Nephron (organoid): ENCODE data around the gene UBR4.

Source experiments
- H3K27ac Mint-ChIP-seq, 3 experiments: 2 replicates each; pipeline ENCODE4 v1.8.0; 2020; ENCODE audit warnings: mixed read lengths in 3 of 3, mild to moderate bottlenecking in 2 of 3, moderate library complexity in 1 of 3
- H3K27me3 Mint-ChIP-seq: 2 replicates; pipeline ENCODE4 v1.8.0; 2021; ENCODE audit warnings: low read depth, mild to moderate bottlenecking, moderate library complexity, mixed read lengths
- H3K36me3 Mint-ChIP-seq: 2 replicates; pipeline ENCODE4 v1.8.0; 2020; ENCODE audit warnings: low read depth, mixed read lengths
- H3K4me1 Mint-ChIP-seq: 2 replicates; pipeline ENCODE4 v1.8.0; 2020; ENCODE audit warnings: mixed read lengths
- H3K4me3 Mint-ChIP-seq, 3 experiments: 2 replicates each; pipeline ENCODE4 v1.8.0; 2020; ENCODE audit warnings: mild to moderate bottlenecking in 3 of 3, mixed read lengths in 3 of 3, moderate library complexity in 2 of 3
- H3K9me3 Mint-ChIP-seq: 2 replicates; pipeline ENCODE4 v1.8.0; 2020; ENCODE audit warnings: mixed read lengths
- CTCF ChIP-seq, 3 experiments: fragments of 200-600 bp; sonication (generic); IDR thresholded peaks; one replicate each; pipeline ENCODE4 v1.5.0; 2021; ENCODE audit warnings: antibody characterized with exemption in 3 of 3; ENCODE audit not compliant: unreplicated experiment in 3 of 3

Gene UBR4

GRCh38 chr1:19067912-19068638, 142.0 kb downstream of the UBR4 start:
- Mint-ChIP-seq H3K36me3 (peaks cover 3% of the 10 kb centered on the region), H3K27ac (no peak overlapping the region), H3K4me3 (no peak overlapping the region), H3K9me3 (no peaks in the 10 kb centered on the region), H3K27me3 (peaks cover 10% of the 10 kb centered on the region), H3K4me1 (no peaks in the 10 kb centered on the region)
- no peak for TF ChIP-seq CTCF (IDR thresholded peaks at IDR 0.05; ENCODE audit: unreplicated experiment in 3 of 3)

DNA sequence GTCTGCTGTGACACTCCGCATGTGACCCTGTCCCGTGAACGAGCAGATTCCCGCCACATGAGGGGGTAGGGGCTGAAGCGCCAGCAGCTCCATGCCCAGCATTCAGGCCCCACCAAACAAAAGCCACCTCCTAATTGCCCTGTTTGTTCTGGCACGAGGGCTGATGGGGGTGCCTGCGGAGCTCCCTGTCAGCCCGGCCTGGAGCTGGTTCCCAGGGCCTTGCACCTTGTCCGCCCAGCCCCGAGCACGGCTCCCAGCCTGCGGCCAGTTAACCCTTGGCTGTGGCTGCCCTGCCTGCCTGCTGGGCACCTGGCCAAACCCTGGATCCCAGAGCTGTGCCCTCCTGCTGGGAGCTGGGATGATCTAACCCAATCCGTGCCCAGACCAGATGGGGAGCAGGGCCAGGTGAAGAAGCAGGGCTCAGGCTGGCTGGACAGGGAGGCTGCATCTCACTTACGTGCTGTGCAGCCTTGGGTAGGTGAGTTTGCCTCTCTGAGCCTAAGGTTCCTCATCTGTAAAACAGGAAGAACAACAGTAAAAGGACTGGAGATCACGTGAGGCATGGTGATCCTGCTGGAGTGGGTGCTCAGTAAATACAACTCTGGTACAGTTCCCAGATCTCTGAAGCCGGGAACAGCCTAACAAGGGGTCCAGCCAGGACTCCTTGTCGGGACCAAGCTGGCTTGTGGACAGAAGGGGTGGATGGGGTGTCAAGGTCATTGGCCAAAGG, 142.7 kb downstream of the UBR4 start:
- TF ChIP-seq CTCF (IDR thresholded peaks at IDR 0.05; ENCODE audit: unreplicated experiment in 3 of 3) = no peak
- no peak overlapping the region for H3K27ac Mint-ChIP-seq
- no peak overlapping the region for H3K4me3 Mint-ChIP-seq
- H3K36me3 Mint-ChIP-seq = no peaks in the 10 kb centered on the region
- no peaks in the 10 kb centered on the region for H3K4me1 Mint-ChIP-seq
- no peaks in the 10 kb centered on the region for H3K9me3 Mint-ChIP-seq
- peaks cover 10% of the 10 kb centered on the region for H3K27me3 Mint-ChIP-seq

DNA sequence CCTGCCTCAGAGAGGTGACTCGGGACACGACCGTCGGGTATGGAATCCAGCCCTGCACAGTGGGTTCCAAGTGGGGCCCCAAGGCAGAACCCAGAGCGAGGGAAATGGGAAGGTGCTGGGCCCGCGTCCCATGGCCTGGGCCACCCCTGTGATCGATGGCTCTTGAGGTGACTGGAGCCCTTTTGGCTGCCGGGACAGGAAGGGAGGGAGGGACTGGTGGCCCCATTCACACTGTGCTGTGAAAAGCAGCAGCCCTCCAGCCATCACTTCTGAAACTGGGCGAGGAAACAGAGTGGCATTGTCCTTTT, 143.2 kb downstream of the UBR4 start:
- H3K4me1 Mint-ChIP-seq = no peaks in the 10 kb centered on the region
- peaks cover 10% of the 10 kb centered on the region for H3K27me3 Mint-ChIP-seq
- no peaks in the 10 kb centered on the region for H3K36me3 Mint-ChIP-seq
- no peak overlapping the region for H3K4me3 Mint-ChIP-seq
- H3K9me3 Mint-ChIP-seq = no peaks in the 10 kb centered on the region
- TF ChIP-seq CTCF (IDR thresholded peaks at IDR 0.05; ENCODE audit: unreplicated experiment in 3 of 3) = no peak
- no peak overlapping the region for H3K27ac Mint-ChIP-seq

GRCh38 chr1:19066248-19066873, 143.7 kb downstream of the UBR4 start:
- peaks cover 2% of the 10 kb centered on the region for H3K36me3 Mint-ChIP-seq
- H3K27me3 Mint-ChIP-seq = peaks cover 9% of the 10 kb centered on the region
- H3K9me3 Mint-ChIP-seq = peaks cover 2% of the 10 kb centered on the region
- no peaks in the 10 kb centered on the region for H3K4me1 Mint-ChIP-seq
- no peak overlapping the region for H3K27ac Mint-ChIP-seq
- no peak for TF ChIP-seq CTCF (IDR thresholded peaks at IDR 0.05; ENCODE audit: unreplicated experiment in 3 of 3)
- no peak overlapping the region for H3K4me3 Mint-ChIP-seq

GRCh38 chr1:19065526-19066247, 144.4 kb downstream of the UBR4 start:
- peaks cover 5% of the 10 kb centered on the region for H3K9me3 Mint-ChIP-seq
- no peaks in the 10 kb centered on the region for H3K4me1 Mint-ChIP-seq
- TF ChIP-seq CTCF (IDR thresholded peaks at IDR 0.05; ENCODE audit: unreplicated experiment in 3 of 3) = no peak
- H3K4me3 Mint-ChIP-seq = no peak overlapping the region
- H3K27me3 Mint-ChIP-seq = peaks cover 2% of the 10 kb centered on the region
- H3K27ac Mint-ChIP-seq = no peak overlapping the region
- peaks cover 5% of the 10 kb centered on the region for H3K36me3 Mint-ChIP-seq
